ENCODE measurements around the gene ADARB1. TPM values are rescaled to one million over a fixed set of nuclear protein-coding genes. Genes with fewer than 3 reads are reported as not detected.

Gene ADARB1
- total RNA-seq, 2 donors from 2014 or later = 8.7 to 9.3 TPM

- no peaks in the 10 kb centered on the region for H3K9me3 ChIP-seq
- no peak overlapping the region for H3K27ac ChIP-seq
- no peaks in the 10 kb centered on the region for H3K4me1 ChIP-seq
- intact Hi-C loops (cut with DNase I) = no loop called here
- no peaks in the 10 kb centered on the region for H3K27me3 ChIP-seq
- H3K4me3 ChIP-seq = no peak overlapping the region
- no peak overlapping the region for H3K9ac ChIP-seq (ENCODE audit: low read depth in 2 of 2, low read length in 2 of 2)
- no peak for DNase-seq
- no peaks in the 10 kb centered on the region for H3K36me3 ChIP-seq
- TF ChIP-seq CTCF (IDR thresholded peaks at IDR 0.05) = no peak
Observed at GRCh38 chr21:45060089-45060488, 14.3 kb upstream of the ADARB1 start.

- H3K4me1 ChIP-seq = no peaks in the 10 kb centered on the region
- H3K9me3 ChIP-seq = no peaks in the 10 kb centered on the region
- TF ChIP-seq CTCF (IDR thresholded peaks at IDR 0.05) = no peak
- H3K9ac ChIP-seq (ENCODE audit: low read depth in 2 of 2, low read length in 2 of 2) = no peak overlapping the region
- intact Hi-C loops (cut with DNase I) = no loop called here
- H3K27me3 ChIP-seq = no peaks in the 10 kb centered on the region
- no peak overlapping the region for H3K27ac ChIP-seq
- H3K4me3 ChIP-seq = no peak overlapping the region
- no peak for DNase-seq
- no peaks in the 10 kb centered on the region for H3K36me3 ChIP-seq
Observed at GRCh38 chr21:45060675-45061311, 13.6 kb upstream of the ADARB1 start.

- Histone ChIP-seq H3K4me3 (no peak overlapping the region), H3K36me3 (no peaks in the 10 kb centered on the region), H3K9me3 (no peaks in the 10 kb centered on the region), H3K9ac (ENCODE audit: low read depth in 2 of 2, low read length in 2 of 2) (no peak overlapping the region), H3K4me1 (no peaks in the 10 kb centered on the region), H3K27ac (no peak overlapping the region), H3K27me3 (no peaks in the 10 kb centered on the region)
- no peak for DNase-seq
- TF ChIP-seq CTCF (IDR thresholded peaks at IDR 0.05) = no peak
- intact Hi-C loops (cut with DNase I) = no loop called here
Observed at GRCh38 chr21:45064091-45064490, 10.3 kb upstream of the ADARB1 start.

- H3K4me3 ChIP-seq = no peak overlapping the region
- no peak overlapping the region for H3K27ac ChIP-seq
- TF ChIP-seq CTCF (IDR thresholded peaks at IDR 0.05) = no peak
- no peaks in the 10 kb centered on the region for H3K9me3 ChIP-seq
- H3K4me1 ChIP-seq = no peaks in the 10 kb centered on the region
- no peak overlapping the region for H3K9ac ChIP-seq (ENCODE audit: low read depth in 2 of 2, low read length in 2 of 2)
- intact Hi-C loops (cut with DNase I) = no loop called here
- no peak for DNase-seq
- H3K36me3 ChIP-seq = no peaks in the 10 kb centered on the region
- H3K27me3 ChIP-seq = no peaks in the 10 kb centered on the region
Observed at GRCh38 chr21:45064618-45065399, 9.6 kb upstream of the ADARB1 start.

- no peak overlapping the region for H3K9ac ChIP-seq (ENCODE audit: low read depth in 2 of 2, low read length in 2 of 2)
- no peak for TF ChIP-seq CTCF (IDR thresholded peaks at IDR 0.05)
- H3K4me1 ChIP-seq = no peaks in the 10 kb centered on the region
Observed at GRCh38 chr21:45067462-45068285, 6.7 kb upstream of the ADARB1 start.

More at GRCh38 chr21:45067462-45068285, 6.7 kb upstream of the ADARB1 start:
- Histone ChIP-seq H3K27ac (no peak overlapping the region), H3K36me3 (no peaks in the 10 kb centered on the region), H3K27me3 (no peaks in the 10 kb centered on the region), H3K4me3 (no peak overlapping the region), H3K9me3 (no peaks in the 10 kb centered on the region)
- no peak for DNase-seq
- intact Hi-C loops (cut with DNase I) = no loop called here
